CD8-positive, alpha-beta memory T cell (primary cell): Measurements from ENCODE around the gene TMEM11. TPM values are rescaled to one million over a fixed set of nuclear protein-coding genes. Genes with fewer than 3 reads are reported as not detected.

ENCODE experiments used
- CTCF ChIA-PET: fragments of 350-600 bp; sonication (Branson Sonifier 250); formaldehyde crosslinking; loops from one replicate; lab custom pipeline; 2021; ENCODE audit warnings: antibody characterized with exemption; lab: Charles Lee
- POLR2A ChIA-PET: fragments of 350-600 bp; sonication (Branson Sonifier 250); formaldehyde crosslinking; loops from one replicate; lab custom pipeline; 2021; ENCODE audit warnings: antibody characterized with exemption; lab: Charles Lee
- DNase-seq, 5 donors: peaks; one replicate each; pipeline versions ENCODE4 v3.0.0 to v3.0.0-alpha.2; 2020 to 2022; ENCODE audit warnings: mixed read lengths in 1 of 5
- H3K27ac ChIP-seq: one replicate; pipeline ENCODE4 v1.7.0; 2013; ENCODE audit warnings: low read depth, mild to moderate bottlenecking, low read length, moderate library complexity
- H3K27me3 ChIP-seq: 2 replicates; pipeline ENCODE4 v1.7.0; 2013; ENCODE audit warnings: low read length, mild to moderate bottlenecking; ENCODE audit not compliant: insufficient read depth, poor library complexity, severe bottlenecking
- H3K36me3 ChIP-seq: 2 replicates; pipeline ENCODE4 v1.7.0; 2013; ENCODE audit warnings: mild to moderate bottlenecking, low read length, moderate library complexity; ENCODE audit not compliant: insufficient read depth
- H3K4me1 ChIP-seq: 2 replicates; pipeline ENCODE4 v1.7.0; 2013; ENCODE audit warnings: mild to moderate bottlenecking, low read length, moderate library complexity; ENCODE audit not compliant: insufficient read depth
- H3K4me3 ChIP-seq: 2 replicates; pipeline ENCODE4 v1.7.0; 2013; ENCODE audit warnings: mild to moderate bottlenecking, low read length
- H3K9me3 ChIP-seq: 2 replicates; pipeline ENCODE4 v1.7.0; 2013; ENCODE audit warnings: mild to moderate bottlenecking, low read length
- H3K27ac Mint-ChIP-seq, 8 donors: one replicate each; pipeline ENCODE4 v1.8.0; 2020 to 2021; ENCODE audit warnings: mixed read lengths in 8 of 8, mild to moderate bottlenecking in 6 of 8, inconsistent platforms in 3 of 8, moderate library complexity in 3 of 8
- H3K27me3 Mint-ChIP-seq, 2 donors: one replicate each; pipeline ENCODE4 v1.8.0; 2020 to 2021; ENCODE audit warnings: mixed read lengths in 2 of 2, mild to moderate bottlenecking in 1 of 2, moderate library complexity in 1 of 2
- H3K36me3 Mint-ChIP-seq, 3 donors: one replicate each; pipeline ENCODE4 v1.8.0; 2020 to 2021; ENCODE audit warnings: mixed read lengths in 3 of 3, inconsistent platforms in 1 of 3, mild to moderate bottlenecking in 1 of 3
- H3K4me1 Mint-ChIP-seq, 3 donors: one replicate each; pipeline ENCODE4 v1.8.0; 2020 to 2021; ENCODE audit warnings: mixed read lengths in 3 of 3, inconsistent platforms in 1 of 3, mild to moderate bottlenecking in 1 of 3
- H3K4me3 Mint-ChIP-seq, 7 donors: one replicate each; pipeline ENCODE4 v1.8.0; 2020 to 2021; ENCODE audit warnings: mixed read lengths in 7 of 7, mild to moderate bottlenecking in 6 of 7, moderate library complexity in 4 of 7, inconsistent platforms in 2 of 7
- H3K9me3 Mint-ChIP-seq, 5 donors: one replicate each; pipeline ENCODE4 v1.8.0; 2020 to 2022; ENCODE audit warnings: mixed read lengths in 5 of 5, mild to moderate bottlenecking in 3 of 5, moderate library complexity in 2 of 5, inconsistent platforms in 1 of 5
- polyA plus RNA-seq: library from polyadenylated mRNA; unstranded; fragments of 300-500 nt; fragmentation: Illumina TruSeq; gene quantifications from one replicate; pipeline ENCODE4 v1.2.3, GENCODE V29; 2021
- total RNA-seq, 2 experiments: library from RNA; stranded (reverse); gene quantifications; one replicate each; pipeline ENCODE4 v1.2.3, GENCODE V29; 2021

Gene TMEM11
- total and polyA plus RNA-seq, 3 experiments from 2014 or later = 26.1 to 37.4 (median 29.8) TPM

GRCh38 chr17:21169496-21169895, 44.5 kb downstream of the TMEM11 start:
- Mint-ChIP-seq H3K36me3 (peaks cover 4 to 32% (median 8%) of the 10 kb centered on the region in 3 donors), H3K9me3 (no peaks in the 10 kb centered on the region), H3K27me3 (peaks cover 0 to 1% of the 10 kb centered on the region in 2 donors), H3K4me3 (no peak overlapping the region), H3K27ac (no peak overlapping the region), H3K4me1 (peaks cover 3 to 9% (median 7%) of the 10 kb centered on the region in 3 donors)
- no peaks in the 10 kb centered on the region for H3K9me3 ChIP-seq
- no peak overlapping the region for H3K4me3 ChIP-seq
- H3K27me3 ChIP-seq = no peaks in the 10 kb centered on the region
- H3K27ac ChIP-seq = no peak overlapping the region
- H3K4me1 ChIP-seq = no peaks in the 10 kb centered on the region
- peaks cover 5% of the 10 kb centered on the region for H3K36me3 ChIP-seq
- no peak for DNase-seq
- POLR2A ChIA-PET = no interaction called here
- CTCF ChIA-PET = no interaction called here

GRCh38 chr17:21168555-21168865, 45.5 kb downstream of the TMEM11 start:
- Histone ChIP-seq H3K9me3 (no peaks in the 10 kb centered on the region), H3K27ac (no peak overlapping the region), H3K27me3 (no peaks in the 10 kb centered on the region), H3K36me3 (peaks cover 5% of the 10 kb centered on the region), H3K4me3 (no peak overlapping the region), H3K4me1 (no peaks in the 10 kb centered on the region)
- peaks cover 0 to 1% of the 10 kb centered on the region in 2 donors for H3K27me3 Mint-ChIP-seq
- H3K4me1 Mint-ChIP-seq = peaks cover 3 to 9% (median 7%) of the 10 kb centered on the region in 3 donors
- DNase-seq = no peak
- H3K36me3 Mint-ChIP-seq = peaks cover 4 to 24% (median 6%) of the 10 kb centered on the region in 3 donors
- H3K4me3 Mint-ChIP-seq = no peak overlapping the region
- H3K27ac Mint-ChIP-seq = peak overlapping the region in 1 of 8 donors; percentile 27
- ChIA-PET POLR2A (no interaction called here), CTCF (no interaction called here)
- no peaks in the 10 kb centered on the region for H3K9me3 Mint-ChIP-seq

DNA sequence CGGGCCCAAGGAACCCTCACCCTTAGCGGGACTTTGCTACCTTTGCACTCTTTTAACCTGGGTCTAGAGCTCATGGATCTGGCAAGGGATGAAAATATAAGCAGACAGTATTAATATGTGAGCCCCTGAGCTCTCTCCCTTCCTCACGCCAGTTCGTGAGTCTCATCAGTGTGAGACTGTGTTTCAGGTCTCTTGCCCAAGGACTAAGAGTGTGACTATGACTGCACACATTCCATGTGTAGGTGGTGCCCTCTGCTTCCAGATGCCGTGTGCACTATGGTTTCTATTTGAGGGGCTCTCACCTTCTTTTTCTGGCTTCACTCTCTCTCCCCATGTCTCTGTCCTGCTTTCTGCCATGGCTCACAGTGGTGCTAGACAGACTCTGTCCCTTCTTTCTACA, 46.7 kb downstream of the TMEM11 start:
- POLR2A ChIA-PET = no interaction called here
- Histone ChIP-seq H3K4me3 (no peak overlapping the region), H3K9me3 (no peaks in the 10 kb centered on the region), H3K27me3 (no peaks in the 10 kb centered on the region), H3K27ac (no peak overlapping the region), H3K36me3 (no peaks in the 10 kb centered on the region), H3K4me1 (no peaks in the 10 kb centered on the region)
- Mint-ChIP-seq H3K27me3 (peaks cover 0 to 1% of the 10 kb centered on the region in 2 donors), H3K9me3 (no peaks in the 10 kb centered on the region), H3K4me1 (peaks cover 3 to 14% (median 7%) of the 10 kb centered on the region in 3 donors), H3K36me3 (peaks cover 0 to 14% (median 0%) of the 10 kb centered on the region in 3 donors), H3K4me3 (no peak overlapping the region), H3K27ac (peak overlapping the region in 3 of 8 donors; percentile 17 to 37 (median 20))
- no peak for DNase-seq
- CTCF ChIA-PET = no interaction called here

GRCh38 chr17:21166595-21167210, 47.3 kb downstream of the TMEM11 start:
- no peaks in the 10 kb centered on the region for H3K36me3 ChIP-seq
- no peak overlapping the region for H3K4me3 ChIP-seq
- peaks cover 0 to 9% (median 0%) of the 10 kb centered on the region in 3 donors for H3K36me3 Mint-ChIP-seq
- H3K9me3 ChIP-seq = no peaks in the 10 kb centered on the region
- no peak overlapping the region for H3K27ac ChIP-seq
- H3K27me3 ChIP-seq = no peaks in the 10 kb centered on the region
- H3K27me3 Mint-ChIP-seq = peaks cover 0 to 1% of the 10 kb centered on the region in 2 donors
- CTCF ChIA-PET = no interaction called here
- POLR2A ChIA-PET = no interaction called here
- no peaks in the 10 kb centered on the region for H3K4me1 ChIP-seq
- no peak for DNase-seq
- H3K4me1 Mint-ChIP-seq = peaks cover 3 to 14% (median 7%) of the 10 kb centered on the region in 3 donors
- no peaks in the 10 kb centered on the region for H3K9me3 Mint-ChIP-seq
- H3K27ac Mint-ChIP-seq = peak overlapping the region in 2 of 8 donors; percentile 56 to 57
- H3K4me3 Mint-ChIP-seq = no peak overlapping the region

DNA sequence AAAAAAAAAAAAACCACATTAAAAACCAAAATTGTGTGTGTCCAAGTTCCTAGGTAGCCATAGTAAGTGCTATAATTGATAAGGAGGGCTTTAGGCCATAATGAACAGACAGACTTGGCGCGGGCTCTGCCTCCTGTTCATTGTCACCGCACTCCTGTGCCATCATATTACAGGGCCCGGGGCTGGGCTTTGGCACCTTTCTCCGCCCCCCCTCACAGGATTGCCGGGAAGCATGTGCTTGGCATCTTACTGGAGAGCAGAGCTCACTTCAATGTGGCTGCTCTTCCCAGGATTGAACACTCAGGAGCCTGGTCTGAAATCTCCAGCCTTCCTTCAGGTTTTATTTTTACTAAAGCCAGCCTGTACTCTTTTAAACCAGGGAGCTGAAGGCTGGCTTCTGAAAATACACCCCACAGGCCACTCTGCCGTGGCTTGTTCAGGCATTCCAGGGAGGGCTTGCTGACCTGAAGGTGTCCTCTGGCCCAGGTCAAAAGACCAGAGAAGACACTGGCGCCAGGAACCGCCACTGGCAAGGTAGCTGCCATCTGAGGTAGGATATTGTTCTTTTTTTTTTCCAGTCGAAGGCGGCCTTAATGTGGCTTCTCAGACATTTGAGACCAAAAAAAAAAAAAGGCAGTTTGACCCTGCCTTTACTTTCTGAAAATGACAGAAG, 47.9 kb downstream of the TMEM11 start:
- Histone ChIP-seq H3K36me3 (no peaks in the 10 kb centered on the region), H3K4me3 (no peak overlapping the region), H3K27me3 (no peaks in the 10 kb centered on the region), H3K4me1 (no peaks in the 10 kb centered on the region), H3K9me3 (no peaks in the 10 kb centered on the region), H3K27ac (no peak overlapping the region)
- peaks cover 0 to 7% (median 0%) of the 10 kb centered on the region in 3 donors for H3K36me3 Mint-ChIP-seq
- CTCF ChIA-PET = no interaction called here
- POLR2A ChIA-PET = no interaction called here
- no peak overlapping the region for H3K4me3 Mint-ChIP-seq
- H3K4me1 Mint-ChIP-seq = peaks cover 3 to 14% (median 7%) of the 10 kb centered on the region in 3 donors
- no peak overlapping the region for H3K27ac Mint-ChIP-seq
- no peaks in the 10 kb centered on the region for H3K9me3 Mint-ChIP-seq
- H3K27me3 Mint-ChIP-seq = peaks cover 0 to 1% of the 10 kb centered on the region in 2 donors
- no peak for DNase-seq

DNA sequence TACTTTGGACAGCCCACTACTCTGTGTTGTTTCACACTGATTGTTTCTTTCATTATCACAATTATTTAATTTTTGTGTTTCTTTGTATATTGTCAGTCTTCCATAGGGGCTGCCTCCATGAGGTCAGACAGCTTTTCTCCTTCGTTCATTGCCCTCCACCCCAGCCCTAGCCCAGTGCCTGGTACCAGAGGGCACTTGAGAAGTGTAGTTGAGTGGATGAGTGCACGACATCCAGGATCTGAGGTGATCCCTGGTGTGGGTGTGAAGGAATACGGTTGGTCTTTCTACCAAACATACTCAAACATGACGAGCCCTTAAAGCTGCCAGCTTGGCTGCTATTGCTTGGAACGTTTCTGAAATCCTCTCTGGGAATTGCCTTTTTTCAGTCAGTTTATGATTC, 49.3 kb downstream of the TMEM11 start:
- Mint-ChIP-seq H3K9me3 (no peaks in the 10 kb centered on the region), H3K4me1 (peaks cover 0 to 8% (median 7%) of the 10 kb centered on the region in 3 donors), H3K4me3 (no peak overlapping the region), H3K27me3 (peaks cover 0 to 1% of the 10 kb centered on the region in 2 donors), H3K27ac (peak overlapping the region in 1 of 8 donors; percentile 42), H3K36me3 (peaks cover 0 to 3% (median 0%) of the 10 kb centered on the region in 3 donors)
- Histone ChIP-seq H3K36me3 (no peaks in the 10 kb centered on the region), H3K27ac (no peak overlapping the region), H3K9me3 (no peaks in the 10 kb centered on the region), H3K4me3 (no peak overlapping the region), H3K27me3 (no peaks in the 10 kb centered on the region), H3K4me1 (no peaks in the 10 kb centered on the region)
- ChIA-PET POLR2A (no interaction called here), CTCF (no interaction called here)
- DNase-seq = no peak

DNA sequence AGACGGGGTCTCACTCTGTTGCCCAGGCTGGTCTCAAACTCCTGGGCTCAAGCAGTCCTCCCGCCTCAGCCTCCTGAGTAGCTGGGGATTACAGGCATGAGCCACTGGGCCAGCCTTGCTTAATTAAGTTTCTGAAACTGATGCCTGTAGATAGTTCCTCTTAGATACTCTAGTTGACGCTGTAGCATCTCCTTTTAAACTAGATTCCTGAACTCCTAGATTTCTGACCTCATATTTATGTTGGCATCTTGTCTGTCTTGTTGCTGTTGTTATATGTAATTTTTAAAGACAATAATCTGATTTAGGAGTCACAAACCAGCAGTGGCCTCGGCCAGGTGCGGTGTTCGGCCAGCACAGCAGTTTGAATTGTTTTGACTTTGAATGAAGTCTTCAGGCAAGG, 49.7 kb downstream of the TMEM11 start:
- POLR2A ChIA-PET = no interaction called here

DNA sequence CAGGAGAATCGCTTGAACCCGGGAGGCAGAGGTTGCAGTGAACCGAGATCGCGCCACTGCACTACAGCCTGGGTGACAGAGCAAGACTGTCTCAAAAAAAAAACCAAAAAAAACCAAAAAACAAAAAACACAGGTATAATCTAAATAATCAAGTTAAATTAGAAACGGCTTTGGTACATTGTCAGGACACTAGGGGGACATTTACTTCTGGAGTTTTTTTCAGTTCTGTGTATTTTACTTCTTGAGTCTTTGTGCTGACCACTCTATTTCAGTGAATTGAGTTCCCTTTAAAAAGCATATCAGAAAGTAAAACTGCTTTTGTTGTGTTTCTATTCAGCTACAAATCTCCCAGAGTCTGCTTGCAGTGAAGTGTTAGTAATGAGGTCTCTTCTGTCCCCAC, 50.9 kb downstream of the TMEM11 start:
- DNase-seq = no peak
- H3K4me1 Mint-ChIP-seq = peaks cover 0 to 14% (median 13%) of the 10 kb centered on the region in 3 donors
- Histone ChIP-seq H3K4me3 (no peak overlapping the region), H3K27ac (no peak overlapping the region), H3K9me3 (no peaks in the 10 kb centered on the region), H3K4me1 (no peaks in the 10 kb centered on the region), H3K27me3 (no peaks in the 10 kb centered on the region), H3K36me3 (no peaks in the 10 kb centered on the region)
- H3K36me3 Mint-ChIP-seq = peaks cover 0 to 3% (median 0%) of the 10 kb centered on the region in 3 donors
- no peaks in the 10 kb centered on the region for H3K27me3 Mint-ChIP-seq
- H3K27ac Mint-ChIP-seq = no peak overlapping the region
- CTCF ChIA-PET = no interaction called here
- POLR2A ChIA-PET = no interaction called here
- H3K4me3 Mint-ChIP-seq = no peak overlapping the region
- H3K9me3 Mint-ChIP-seq = no peaks in the 10 kb centered on the region

More for the DNA sequence above, 49.7 kb downstream of the TMEM11 start:
- no peak overlapping the region for H3K4me3 ChIP-seq
- Mint-ChIP-seq H3K27ac (no peak overlapping the region), H3K4me1 (peaks cover 0 to 8% (median 7%) of the 10 kb centered on the region in 3 donors), H3K4me3 (no peak overlapping the region), H3K27me3 (peaks cover 0 to 1% of the 10 kb centered on the region in 2 donors), H3K9me3 (no peaks in the 10 kb centered on the region), H3K36me3 (peaks cover 0 to 3% (median 0%) of the 10 kb centered on the region in 3 donors)
- H3K9me3 ChIP-seq = no peaks in the 10 kb centered on the region
- no peaks in the 10 kb centered on the region for H3K4me1 ChIP-seq
- H3K36me3 ChIP-seq = no peaks in the 10 kb centered on the region
- H3K27me3 ChIP-seq = no peaks in the 10 kb centered on the region
- no peak overlapping the region for H3K27ac ChIP-seq
- DNase-seq = no peak
- CTCF ChIA-PET = no interaction called here
